GM21723 (cell line): ENCODE data around the gene NAA25.

Source experiments
- ATAC-seq: cut with Tn5 transposase; IDR thresholded peaks from one replicate; pipeline ENCODE4 v1.9.1; 2021; ENCODE audit warnings: mild to moderate bottlenecking, moderate library complexity; ENCODE audit not compliant: unreplicated experiment

Gene NAA25

DNA sequence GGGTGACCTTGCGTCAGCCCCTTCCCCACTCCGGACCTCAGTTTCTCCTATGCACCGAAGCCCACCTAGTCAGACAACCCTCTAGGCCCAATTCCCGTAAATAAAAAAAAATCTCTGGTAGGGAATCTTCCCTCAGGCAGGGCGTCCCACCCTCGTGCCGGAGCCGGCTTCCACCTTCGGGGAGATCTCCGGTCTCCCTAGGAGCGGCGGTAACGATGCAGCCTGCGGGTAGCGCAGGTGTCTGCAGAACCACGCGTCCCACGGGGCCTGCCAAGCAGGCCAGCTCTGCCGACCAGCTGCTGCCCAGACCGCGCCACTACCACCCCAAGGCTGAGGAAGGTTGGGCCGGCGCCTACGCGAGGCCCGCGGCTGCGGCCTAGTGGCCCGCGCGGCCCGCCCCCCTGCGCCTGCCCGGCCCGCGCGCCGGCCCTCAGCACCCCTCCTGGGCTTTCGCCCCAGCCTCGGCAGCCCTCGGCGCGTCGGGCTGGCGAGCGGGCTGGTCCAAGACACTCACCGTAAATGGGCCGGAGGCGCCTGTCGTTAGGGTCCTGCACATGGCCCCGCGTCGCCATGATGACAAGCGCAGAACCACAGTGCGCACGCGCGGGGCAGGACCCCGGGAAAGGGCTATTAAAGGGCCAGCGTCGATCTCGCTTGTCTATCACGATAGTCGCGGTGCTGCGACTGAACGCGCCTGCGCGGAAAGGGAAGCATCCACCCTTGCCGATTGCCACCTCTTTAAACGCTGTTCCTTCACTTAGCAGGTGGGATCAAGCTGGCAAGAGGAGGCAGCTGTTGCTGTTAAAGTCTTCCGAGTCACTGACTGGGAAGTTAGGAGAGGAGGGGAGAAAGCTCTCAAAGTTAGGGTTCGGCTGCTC lies at the start of gene NAA25:
Gene NAA25, minus strand, starts transcription at position 582 of the 878 bp plus-strand sequence. Its CDS starts 10 bp downstream, at position 572.
- peak; percentile 60 for ATAC-seq

DNA sequence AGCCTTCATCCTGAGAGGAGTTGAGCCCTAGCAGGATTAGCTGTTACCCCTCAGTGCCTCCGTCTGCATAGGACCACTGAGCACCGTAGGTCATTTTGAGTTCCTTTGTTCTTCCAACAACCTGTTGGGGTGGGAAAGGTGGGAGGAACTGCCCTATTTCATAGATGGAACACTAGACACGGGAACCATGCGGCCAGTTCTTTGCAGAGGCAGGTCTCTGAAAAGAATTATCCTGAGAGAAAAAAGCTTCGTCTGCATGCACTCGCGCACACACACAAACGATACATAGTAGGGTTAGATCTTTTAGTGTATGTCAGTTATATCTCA lies 45.3 kb upstream of the NAA25 start:
- no peak for ATAC-seq

GRCh38 chr12:112153181-112153892 lies 44.8 kb upstream of the NAA25 start:
- no peak for ATAC-seq

GRCh38 chr12:112151766-112152541 lies 43.4 kb upstream of the NAA25 start:
- no peak for ATAC-seq

DNA sequence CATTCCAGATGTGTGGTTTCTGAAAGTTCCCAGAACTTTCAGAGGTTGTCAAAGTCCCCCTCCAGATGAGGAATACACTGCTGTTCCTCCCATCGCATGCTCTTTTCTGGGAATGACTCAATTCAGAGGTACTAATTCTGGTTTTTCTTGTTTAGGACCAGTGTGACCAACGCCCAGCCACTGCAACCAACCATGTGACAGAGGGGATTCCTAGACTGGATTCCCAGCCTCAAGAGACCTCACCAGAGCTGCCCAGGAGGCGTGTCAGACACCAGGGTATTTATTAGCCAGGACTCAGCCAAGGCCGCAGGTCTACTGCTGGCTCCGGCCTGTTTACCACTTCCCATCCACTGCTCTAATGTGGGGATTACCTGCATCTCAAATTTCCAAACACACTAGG lies 41.0 kb upstream of the NAA25 start:
- no peak for ATAC-seq

DNA sequence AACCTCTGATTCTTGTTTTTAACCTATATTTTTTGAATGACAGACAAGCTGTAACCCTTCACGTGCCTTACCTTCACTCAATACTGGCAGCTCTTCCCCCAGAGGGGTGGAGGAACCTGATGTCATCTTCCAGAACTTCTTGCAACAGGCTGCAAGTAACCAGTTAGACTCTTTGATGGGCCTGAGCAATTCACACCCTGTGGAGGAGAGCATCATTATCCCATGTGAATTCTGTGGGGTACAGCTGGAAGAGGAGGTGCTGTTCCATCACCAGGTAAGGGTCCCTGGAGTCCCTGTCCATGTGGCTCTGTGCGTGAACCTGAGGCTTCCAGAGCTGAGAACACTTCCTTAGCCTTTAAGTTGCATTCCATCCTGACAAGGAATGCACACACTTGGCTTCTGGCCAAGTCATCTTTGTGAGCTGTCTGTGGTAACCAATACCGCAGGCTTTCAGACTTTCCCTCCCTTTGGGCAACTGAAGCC lies 39.5 kb upstream of the NAA25 start:
- ATAC-seq = no peak

GRCh38 chr12:112146123-112146522 lies 37.5 kb upstream of the NAA25 start:
- ATAC-seq = no peak

GRCh38 chr12:112140728-112141127 lies 32.1 kb upstream of the NAA25 start:
- ATAC-seq = no peak

GRCh38 chr12:112134731-112135130 lies 26.1 kb upstream of the NAA25 start:
- no peak for ATAC-seq

DNA sequence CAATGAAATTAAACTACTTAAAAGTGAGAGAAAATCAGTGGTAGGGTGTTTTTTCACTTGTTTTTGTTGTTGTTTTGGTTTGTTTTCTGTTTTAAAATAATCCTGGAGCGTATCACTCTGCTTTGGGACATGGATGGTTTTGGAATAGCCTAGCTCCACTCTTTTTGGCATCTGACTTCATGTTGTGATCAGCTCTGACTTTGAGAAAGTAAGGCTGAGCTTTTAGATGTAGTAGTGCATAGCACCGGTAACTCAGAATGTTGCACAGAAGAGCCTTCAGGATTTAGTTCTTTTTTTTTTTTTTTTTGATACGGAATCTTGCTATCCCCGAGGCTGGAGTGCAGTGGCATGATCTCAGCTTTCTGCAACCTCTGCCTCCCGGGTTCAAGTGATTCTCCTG lies 24.8 kb upstream of the NAA25 start:
- ATAC-seq = no peak

GRCh38 chr12:112131686-112132085 lies 23.1 kb upstream of the NAA25 start:
- no peak for ATAC-seq

- ATAC-seq = peak; percentile 51
Observed at GRCh38 chr12:112130441-112130998, 21.9 kb upstream of the NAA25 start.

GRCh38 chr12:112126911-112127310 lies 18.3 kb upstream of the NAA25 start:
- ATAC-seq = no peak

- ATAC-seq = no peak
Observed at GRCh38 chr12:112126000-112126438, 17.4 kb upstream of the NAA25 start.

DNA sequence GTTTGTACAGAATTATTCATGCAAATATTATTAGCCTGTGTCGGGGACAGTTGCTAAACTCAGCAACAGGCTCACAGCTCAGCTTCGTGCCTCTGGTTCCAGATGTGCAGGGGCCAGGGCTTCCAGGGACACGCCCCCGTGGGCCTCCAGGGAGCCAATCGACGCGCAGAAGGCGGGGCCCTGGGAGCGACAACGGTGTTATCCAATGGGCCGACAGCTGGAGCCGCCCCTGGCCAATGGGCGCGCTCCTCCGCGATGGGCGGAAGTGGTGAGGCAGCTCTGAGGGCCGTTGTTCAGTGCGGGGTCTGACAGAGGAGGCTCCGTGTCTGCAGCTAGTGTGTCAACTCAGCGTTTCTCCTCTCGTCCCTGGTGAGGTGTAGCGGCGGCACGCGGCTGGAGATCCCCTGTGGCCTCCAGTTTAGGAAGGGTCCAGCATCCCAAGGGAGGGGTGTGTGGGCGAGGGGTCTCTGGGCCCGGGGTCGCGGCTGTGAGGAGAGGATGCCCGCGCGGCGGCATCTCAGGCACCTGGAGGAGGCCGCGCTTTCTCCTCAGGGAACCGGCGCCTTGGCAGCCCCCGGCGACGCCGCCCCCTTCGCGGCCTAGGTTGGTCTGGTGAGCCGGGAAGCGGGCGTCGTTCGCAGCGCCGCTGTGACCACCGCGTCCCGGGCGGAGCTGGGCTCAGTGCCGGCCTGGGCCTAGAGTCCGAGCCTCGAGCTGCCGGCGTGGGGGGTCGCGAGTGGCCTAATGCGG lies 16.8 kb upstream of the NAA25 start, which contains the start of gene TRAFD1:
Gene TRAFD1, plus strand, starts transcription at position 311 of the 750 bp plus-strand sequence. CDS start 4,963 bp downstream, outside the sequence.
- ATAC-seq = peak; percentile 95

- peak; percentile 4 for ATAC-seq
Observed at GRCh38 chr12:112124918-112125249, 16.3 kb upstream of the NAA25 start.

GRCh38 chr12:112122823-112123690 lies 14.5 kb upstream of the NAA25 start:
- no peak for ATAC-seq

DNA sequence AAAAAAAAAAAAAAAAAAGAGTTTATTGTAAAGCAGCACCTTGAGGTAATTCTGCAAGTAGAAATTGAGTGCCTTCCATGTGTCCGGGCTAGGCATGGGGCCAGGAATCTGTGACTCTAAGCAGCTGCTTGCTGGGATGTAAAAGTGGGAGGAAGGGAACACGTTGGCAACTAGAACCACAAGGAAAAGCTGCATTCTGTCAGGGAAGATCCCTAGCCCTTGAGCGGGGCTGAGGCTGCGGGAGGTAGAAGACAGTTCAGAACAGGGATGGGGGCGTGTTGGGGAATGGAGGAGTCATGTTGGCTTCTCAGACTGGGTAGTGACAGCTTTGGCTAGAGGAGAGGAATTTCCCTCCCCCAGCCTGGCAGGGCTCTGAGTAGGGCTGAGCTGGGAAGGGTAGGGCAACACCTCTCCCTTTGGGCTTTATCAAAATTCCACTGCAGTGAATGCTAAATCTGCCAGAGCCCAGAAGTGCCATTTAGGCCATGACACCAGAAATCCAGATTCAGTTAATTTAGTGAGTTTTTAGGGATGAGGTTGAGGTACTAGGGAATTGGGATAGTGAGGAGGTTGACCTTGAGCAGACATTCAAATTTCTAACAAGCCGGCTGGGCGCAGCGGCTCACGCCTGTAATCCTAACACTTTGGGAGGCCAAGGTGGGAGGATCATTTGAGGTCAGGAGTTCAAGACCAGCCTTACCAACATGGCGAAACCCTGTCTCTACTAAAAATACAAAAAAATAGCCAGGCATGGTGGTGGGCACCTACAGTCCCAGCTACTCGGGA lies 13.4 kb upstream of the NAA25 start:
- ATAC-seq = no peak
